ENCODE results near the gene SRPK1.
"Not testable (repeated sequence)": the region's sequence is repeated elsewhere in the genome, so short reads cannot be mapped to it uniquely, and the experiment has no call there.

Gene SRPK1

GRCh38 chr6:35929601-35930000 is 8.7 kb upstream of the SRPK1 start:
- DNase-seq: no peak

DNA sequence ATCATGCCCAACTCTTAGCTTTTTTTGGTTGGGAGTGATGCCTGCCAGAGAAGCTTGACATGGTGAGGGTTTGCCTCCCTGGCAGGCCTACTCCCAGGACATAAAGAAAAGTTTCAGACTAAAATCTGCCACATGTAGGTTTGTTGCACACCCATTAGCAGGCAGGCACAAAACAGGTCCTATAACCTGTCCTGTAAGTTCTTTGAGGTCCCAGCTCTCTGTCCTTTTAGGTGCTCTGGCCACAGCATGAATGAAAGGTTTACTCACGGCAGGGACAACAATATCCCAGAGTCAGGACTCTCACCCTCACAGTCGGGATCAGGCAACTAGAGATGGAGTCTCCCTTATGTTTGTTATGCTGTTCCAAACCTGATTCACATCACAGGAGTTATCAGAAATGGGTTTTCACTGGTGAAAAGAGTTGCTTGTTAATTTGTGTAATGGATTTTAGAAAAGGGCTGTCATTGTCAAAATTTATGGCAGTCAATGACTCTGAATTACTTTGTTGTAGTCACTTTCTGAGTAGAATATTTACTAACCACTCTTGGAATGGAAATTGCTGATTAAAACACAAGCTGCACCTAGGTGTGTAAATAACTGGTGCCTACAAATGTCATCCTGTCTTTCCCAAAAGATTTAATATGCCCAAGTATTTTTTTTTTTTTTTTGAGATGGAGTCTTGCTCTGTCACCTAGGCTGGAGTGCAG is 5.8 kb upstream of the SRPK1 start:
- DNase-seq: no peak

- no peak for DNase-seq
Observed at GRCh38 chr6:35925961-35926360, 5.1 kb upstream of the SRPK1 start.

- DNase-seq: no peak
Observed at GRCh38 chr6:35924146-35924545, 3.2 kb upstream of the SRPK1 start.

DNA sequence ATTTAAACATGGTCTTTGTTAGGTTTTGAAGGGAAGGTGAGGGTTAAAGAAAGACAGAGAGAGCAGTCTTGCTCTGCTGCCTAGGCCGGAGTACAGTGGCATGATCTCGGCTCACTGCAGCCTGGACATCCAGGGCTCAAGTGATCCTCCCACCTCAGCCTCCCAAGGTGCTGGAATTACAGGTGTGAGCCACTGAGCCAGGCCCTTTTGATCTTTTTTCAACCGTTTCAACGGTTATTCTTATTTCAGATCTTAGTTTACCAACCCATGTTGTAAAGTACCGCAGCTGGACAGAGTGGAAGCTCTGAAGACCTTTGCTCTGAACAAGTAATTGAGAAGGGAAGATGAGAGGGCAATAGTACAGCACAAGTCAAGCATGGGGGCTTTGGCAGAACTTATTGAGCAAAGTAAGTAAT is 1.2 kb upstream of the SRPK1 start:
- DNase-seq: no peak

DNA sequence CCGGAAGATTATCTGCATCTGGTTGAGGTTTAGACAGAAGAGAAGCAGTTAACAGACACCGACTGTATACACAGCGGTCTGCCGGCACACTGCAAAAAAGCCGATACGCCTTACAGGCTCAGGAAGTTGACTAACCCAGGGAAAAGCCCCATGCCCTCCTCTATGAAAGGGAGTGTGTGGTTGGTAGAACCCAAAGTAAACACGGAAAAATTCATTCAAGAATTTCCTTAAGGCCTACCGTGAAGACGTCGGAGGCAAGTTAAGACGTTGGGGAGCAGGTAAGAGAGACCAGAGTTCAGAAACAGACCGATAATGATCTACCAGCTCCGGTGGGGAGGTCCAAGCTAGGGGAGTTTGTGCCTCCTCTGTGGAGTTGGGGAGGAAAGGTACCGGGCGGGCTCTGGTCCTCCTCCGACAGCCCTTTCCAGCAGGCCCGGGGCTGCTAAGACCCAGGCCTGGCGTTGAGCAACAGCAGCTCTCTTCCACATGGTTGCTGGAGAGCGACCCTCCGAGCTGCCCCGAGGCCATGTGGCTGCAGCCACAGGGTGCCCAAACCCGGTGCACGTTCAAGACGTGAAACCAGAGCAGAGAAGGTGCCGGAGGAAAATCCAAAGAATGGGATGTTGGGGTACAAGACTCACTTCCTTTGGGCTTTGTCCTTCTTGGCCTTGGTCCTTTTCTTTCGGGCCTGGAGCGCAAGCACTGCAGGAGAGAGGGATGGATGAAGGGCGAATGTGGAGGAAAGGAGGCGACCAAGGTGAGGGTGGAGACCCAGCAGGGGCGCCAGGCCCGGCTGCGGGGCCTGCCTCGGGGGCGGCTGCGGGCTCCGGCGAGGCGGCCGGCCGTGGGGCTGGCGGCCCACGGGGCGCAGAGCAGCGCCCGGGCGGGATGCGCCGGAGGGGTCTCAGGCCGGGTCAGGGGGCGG is 809 bp downstream of the SRPK1 start:
- DNase-seq: peak; percentile 34

GRCh38 chr6:35919085-35919826 is 1.6 kb downstream of the SRPK1 start:
- DNase-seq: no peak

DNA sequence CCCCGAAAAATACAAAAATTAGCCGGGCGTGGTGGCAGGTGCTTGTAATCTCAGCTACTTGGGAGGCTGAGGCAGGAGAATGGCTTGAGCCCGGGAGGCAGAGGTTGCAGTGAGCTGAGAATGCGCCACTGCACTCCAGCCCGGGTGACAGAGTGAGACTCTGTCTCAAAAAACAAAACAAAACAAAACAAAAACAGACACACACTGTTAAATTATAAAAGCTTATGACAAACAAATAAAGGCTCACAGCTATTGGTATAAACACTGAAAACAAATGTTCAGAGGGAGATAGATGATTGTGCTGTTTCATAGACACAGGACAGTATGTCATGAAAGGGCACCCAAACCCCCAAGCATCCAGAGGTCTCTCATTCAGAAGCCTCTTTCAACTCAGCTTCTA is 4.0 kb downstream of the SRPK1 start:
- not testable (repeated sequence) for DNase-seq

- no peak for DNase-seq
Observed at GRCh38 chr6:35916056-35916455, 4.8 kb downstream of the SRPK1 start.

GRCh38 chr6:35914536-35914935 is 6.4 kb downstream of the SRPK1 start:
- no peak for DNase-seq

- DNase-seq: no peak
Observed at GRCh38 chr6:35911871-35912653, 8.8 kb downstream of the SRPK1 start.

- not testable (repeated sequence) for DNase-seq
Observed at GRCh38 chr6:35909571-35909970, 11.3 kb downstream of the SRPK1 start.

DNA sequence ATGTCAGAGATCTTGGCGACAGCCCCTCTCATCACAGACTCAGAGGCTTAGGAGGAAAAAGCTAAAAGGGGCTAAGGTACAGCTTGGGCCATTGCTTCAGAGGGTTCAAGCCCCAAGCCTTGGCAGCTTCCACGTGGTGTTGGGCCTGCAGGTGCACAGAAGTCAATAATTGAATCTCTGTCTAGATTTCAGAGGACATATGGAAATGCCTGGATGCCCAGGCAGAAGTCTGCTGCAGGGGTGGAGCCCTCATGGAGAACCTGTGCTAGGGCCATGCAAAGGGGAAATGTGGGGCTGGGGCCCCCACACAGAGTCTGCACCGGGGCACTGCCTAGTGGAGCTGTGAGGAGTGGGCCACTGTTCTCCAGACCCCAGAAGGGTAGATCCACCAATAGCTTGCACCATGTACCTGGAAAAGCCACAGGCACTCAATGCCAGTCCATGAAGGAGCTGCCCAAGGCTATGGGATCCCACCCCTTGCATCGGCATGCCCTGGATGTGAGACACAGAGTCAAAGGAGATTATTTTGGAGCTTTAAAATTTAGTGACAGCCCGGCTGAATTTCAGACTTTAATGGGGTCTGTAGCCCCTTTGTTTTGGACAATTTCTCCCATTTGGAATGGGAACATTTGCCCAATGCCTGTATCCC is 12.0 kb downstream of the SRPK1 start:
- not testable (repeated sequence) for DNase-seq

- no peak for DNase-seq
Observed at GRCh38 chr6:35907750-35908149, 13.1 kb downstream of the SRPK1 start.

GRCh38 chr6:35906499-35906846 is 14.4 kb downstream of the SRPK1 start:
- no peak for DNase-seq

- DNase-seq: no peak
Observed at GRCh38 chr6:35905841-35906498, 14.9 kb downstream of the SRPK1 start.

- DNase-seq: no peak
Observed at GRCh38 chr6:35905141-35905785, 15.6 kb downstream of the SRPK1 start.

GRCh38 chr6:35903679-35904078 is 17.2 kb downstream of the SRPK1 start:
- no peak for DNase-seq

DNA sequence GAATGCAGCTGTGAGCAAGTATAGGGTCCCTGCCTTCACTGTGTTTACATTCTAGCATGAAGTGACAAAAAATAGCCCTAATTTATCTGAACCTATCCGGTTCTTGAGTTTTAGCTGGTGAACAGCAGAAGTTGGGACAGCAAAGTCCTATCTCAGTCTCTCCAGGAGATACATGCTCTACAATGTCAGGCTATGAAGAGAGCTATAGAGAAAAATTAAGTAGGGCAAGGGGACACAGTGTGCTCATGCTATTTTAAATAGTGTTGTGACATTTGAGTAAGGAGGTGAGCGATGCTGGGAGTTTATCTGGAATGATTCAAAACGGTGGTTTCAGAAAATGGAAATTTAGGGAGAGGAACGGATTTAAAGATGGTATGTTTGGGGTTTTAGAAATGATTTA is 20.4 kb downstream of the SRPK1 start:
- no peak for DNase-seq

GRCh38 chr6:35898003-35898402 is 22.9 kb downstream of the SRPK1 start:
- DNase-seq: no peak

- DNase-seq: no peak
Observed at GRCh38 chr6:35897486-35897885, 23.4 kb downstream of the SRPK1 start.

Data from femur (tissue), 1 donor.